CD8-positive, alpha-beta memory T cell (primary cell): Measurements from ENCODE around the gene ARID5A. TPM values are rescaled to one million over a fixed set of nuclear protein-coding genes. Genes with fewer than 3 reads are reported as not detected.

ENCODE experiments used
- CTCF ChIA-PET: fragments of 350-600 bp; sonication (Branson Sonifier 250); formaldehyde crosslinking; loops from one replicate; lab custom pipeline; 2021; ENCODE audit warnings: antibody characterized with exemption; lab: Charles Lee
- POLR2A ChIA-PET: fragments of 350-600 bp; sonication (Branson Sonifier 250); formaldehyde crosslinking; loops from one replicate; lab custom pipeline; 2021; ENCODE audit warnings: antibody characterized with exemption; lab: Charles Lee
- DNase-seq, 5 donors: peaks; one replicate each; pipeline versions ENCODE4 v3.0.0 to v3.0.0-alpha.2; 2020 to 2022; ENCODE audit warnings: mixed read lengths in 1 of 5
- H3K27ac ChIP-seq: one replicate; pipeline ENCODE4 v1.7.0; 2013; ENCODE audit warnings: low read depth, mild to moderate bottlenecking, low read length, moderate library complexity
- H3K27me3 ChIP-seq: 2 replicates; pipeline ENCODE4 v1.7.0; 2013; ENCODE audit warnings: low read length, mild to moderate bottlenecking; ENCODE audit not compliant: insufficient read depth, poor library complexity, severe bottlenecking
- H3K36me3 ChIP-seq: 2 replicates; pipeline ENCODE4 v1.7.0; 2013; ENCODE audit warnings: mild to moderate bottlenecking, low read length, moderate library complexity; ENCODE audit not compliant: insufficient read depth
- H3K4me1 ChIP-seq: 2 replicates; pipeline ENCODE4 v1.7.0; 2013; ENCODE audit warnings: mild to moderate bottlenecking, low read length, moderate library complexity; ENCODE audit not compliant: insufficient read depth
- H3K4me3 ChIP-seq: 2 replicates; pipeline ENCODE4 v1.7.0; 2013; ENCODE audit warnings: mild to moderate bottlenecking, low read length
- H3K9me3 ChIP-seq: 2 replicates; pipeline ENCODE4 v1.7.0; 2013; ENCODE audit warnings: mild to moderate bottlenecking, low read length
- H3K27ac Mint-ChIP-seq, 8 donors: one replicate each; pipeline ENCODE4 v1.8.0; 2020 to 2021; ENCODE audit warnings: mixed read lengths in 8 of 8, mild to moderate bottlenecking in 6 of 8, inconsistent platforms in 3 of 8, moderate library complexity in 3 of 8
- H3K27me3 Mint-ChIP-seq, 2 donors: one replicate each; pipeline ENCODE4 v1.8.0; 2020 to 2021; ENCODE audit warnings: mixed read lengths in 2 of 2, mild to moderate bottlenecking in 1 of 2, moderate library complexity in 1 of 2
- H3K36me3 Mint-ChIP-seq, 3 donors: one replicate each; pipeline ENCODE4 v1.8.0; 2020 to 2021; ENCODE audit warnings: mixed read lengths in 3 of 3, inconsistent platforms in 1 of 3, mild to moderate bottlenecking in 1 of 3
- H3K4me1 Mint-ChIP-seq, 3 donors: one replicate each; pipeline ENCODE4 v1.8.0; 2020 to 2021; ENCODE audit warnings: mixed read lengths in 3 of 3, inconsistent platforms in 1 of 3, mild to moderate bottlenecking in 1 of 3
- H3K4me3 Mint-ChIP-seq, 7 donors: one replicate each; pipeline ENCODE4 v1.8.0; 2020 to 2021; ENCODE audit warnings: mixed read lengths in 7 of 7, mild to moderate bottlenecking in 6 of 7, moderate library complexity in 4 of 7, inconsistent platforms in 2 of 7
- H3K9me3 Mint-ChIP-seq, 5 donors: one replicate each; pipeline ENCODE4 v1.8.0; 2020 to 2022; ENCODE audit warnings: mixed read lengths in 5 of 5, mild to moderate bottlenecking in 3 of 5, moderate library complexity in 2 of 5, inconsistent platforms in 1 of 5
- polyA plus RNA-seq: library from polyadenylated mRNA; unstranded; fragments of 300-500 nt; fragmentation: Illumina TruSeq; gene quantifications from one replicate; pipeline ENCODE4 v1.2.3, GENCODE V29; 2021
- total RNA-seq, 2 experiments: library from RNA; stranded (reverse); gene quantifications; one replicate each; pipeline ENCODE4 v1.2.3, GENCODE V29; 2021

ARID5A gene
- total and polyA plus RNA-seq, 3 experiments from 2014 or later, result 84.0 to 147 (median 146) TPM

DNA sequence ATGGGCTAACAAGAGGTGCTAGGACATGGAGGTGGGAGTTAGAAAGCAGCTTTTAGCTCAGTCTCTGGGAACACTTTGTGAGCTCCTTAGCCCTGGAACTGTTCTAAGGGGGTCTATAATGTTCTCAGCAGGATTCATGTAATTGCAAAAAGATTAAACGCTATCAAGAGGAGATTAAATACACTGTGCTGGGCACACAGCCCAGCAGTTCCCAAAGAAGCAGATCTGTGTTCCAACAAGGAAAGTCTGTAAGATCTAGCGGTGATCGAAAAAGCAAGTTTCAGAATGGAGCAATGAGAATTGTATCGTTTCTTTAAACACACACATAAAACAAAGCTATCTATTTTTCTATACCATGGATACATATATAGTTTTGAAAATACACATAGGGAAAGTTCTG is 2.4 kb upstream of the ARID5A start:
- no peak for DNase-seq
- peaks cover 0 to 15% (median 0%) of the 10 kb centered on the region in 3 donors for H3K36me3 Mint-ChIP-seq
- Histone ChIP-seq H3K4me1 (peaks cover 39% of the 10 kb centered on the region), H3K27me3 (no peaks in the 10 kb centered on the region), H3K9me3 (no peaks in the 10 kb centered on the region), H3K27ac (no peak overlapping the region), H3K36me3 (no peaks in the 10 kb centered on the region), H3K4me3 (no peak overlapping the region)
- peaks cover 34 to 61% (median 39%) of the 10 kb centered on the region in 3 donors for H3K4me1 Mint-ChIP-seq
- peak overlapping the region in 2 of 7 donors; percentile 5 to 63 for H3K4me3 Mint-ChIP-seq
- CTCF ChIA-PET, result interaction anchor here (0.6 to 12.4 kb wide), 5 partner anchors 17 to 570 kb away, joined by 3 to 117 read pairs (median 4); partner anchors contain the start of gene ANKRD39
- H3K27ac Mint-ChIP-seq, result peak overlapping the region in 2 of 8 donors; percentile 48 to 81
- POLR2A ChIA-PET, result no interaction called here
- peaks cover 0 to 2% (median 0%) of the 10 kb centered on the region in 5 donors for H3K9me3 Mint-ChIP-seq
- peaks cover 0 to 10% of the 10 kb centered on the region in 2 donors for H3K27me3 Mint-ChIP-seq

GRCh38 chr2:96534701-96535181 is 1.8 kb upstream of the ARID5A start:
- no peaks in the 10 kb centered on the region for H3K36me3 ChIP-seq
- H3K4me3 ChIP-seq, result no peak overlapping the region
- Mint-ChIP-seq H3K4me3 (peak overlapping the region in 2 of 7 donors; percentile 12 to 63), H3K4me1 (peaks cover 40 to 62% (median 40%) of the 10 kb centered on the region in 3 donors), H3K27ac (peak overlapping the region in 5 of 8 donors; percentile 33 to 81 (median 48)), H3K9me3 (peaks cover 0 to 2% (median 0%) of the 10 kb centered on the region in 5 donors), H3K36me3 (peaks cover 0 to 21% (median 0%) of the 10 kb centered on the region in 3 donors), H3K27me3 (peaks cover 0 to 10% of the 10 kb centered on the region in 2 donors)
- no peak for DNase-seq
- no peaks in the 10 kb centered on the region for H3K9me3 ChIP-seq
- ChIA-PET CTCF (interaction anchor here (0.6 to 12.4 kb wide), 3 partner anchors 16 to 569 kb away, joined by 3 to 117 read pairs (median 4); no protein-coding TSS in a partner anchor), POLR2A (no interaction called here)
- no peak overlapping the region for H3K27ac ChIP-seq
- no peaks in the 10 kb centered on the region for H3K27me3 ChIP-seq
- H3K4me1 ChIP-seq, result peaks cover 45% of the 10 kb centered on the region

- H3K4me3 Mint-ChIP-seq, result peak overlapping the region in 1 of 7 donors; percentile 66
- H3K4me1 Mint-ChIP-seq, result peaks cover 42 to 62% (median 44%) of the 10 kb centered on the region in 3 donors
- peak overlapping the region in 6 of 8 donors; percentile 63 to 96 (median 85) for H3K27ac Mint-ChIP-seq
- DNase-seq, result no peak
- ChIA-PET POLR2A (interaction anchor here (0.6 to 6.1 kb wide), 5 partner anchors 8 to 317 kb away, joined by 3 to 71 read pairs (median 9); no protein-coding TSS in a partner anchor), CTCF (interaction anchor here (0.6 to 12.4 kb wide), 3 partner anchors 8 to 231 kb away, joined by 3 to 117 read pairs (median 3); no protein-coding TSS in a partner anchor)
- peaks cover 0 to 2% (median 0%) of the 10 kb centered on the region in 5 donors for H3K9me3 Mint-ChIP-seq
- Histone ChIP-seq H3K4me3 (no peak overlapping the region), H3K9me3 (no peaks in the 10 kb centered on the region), H3K27ac (no peak overlapping the region), H3K36me3 (no peaks in the 10 kb centered on the region), H3K27me3 (no peaks in the 10 kb centered on the region), H3K4me1 (peaks cover 51% of the 10 kb centered on the region)
- H3K36me3 Mint-ChIP-seq, result peaks cover 0 to 27% (median 0%) of the 10 kb centered on the region in 3 donors
- peaks cover 0 to 10% of the 10 kb centered on the region in 2 donors for H3K27me3 Mint-ChIP-seq
Measured at GRCh38 chr2:96535331-96535730, 1.2 kb upstream of the ARID5A start.

- Mint-ChIP-seq H3K27me3 (peaks cover 0 to 10% of the 10 kb centered on the region in 2 donors), H3K36me3 (peaks cover 0 to 40% (median 2%) of the 10 kb centered on the region in 3 donors), H3K27ac (peak overlapping the region; percentile 96 to 100 (median 98)), H3K4me1 (peaks cover 40 to 60% (median 43%) of the 10 kb centered on the region in 3 donors), H3K4me3 (peak overlapping the region; percentile 86 to 98 (median 97)), H3K9me3 (peaks cover 0 to 2% (median 0%) of the 10 kb centered on the region in 5 donors)
- no peaks in the 10 kb centered on the region for H3K27me3 ChIP-seq
- peak overlapping the region; percentile 99 for H3K4me3 ChIP-seq
- ChIA-PET POLR2A (interaction anchor here (0.7 to 6.1 kb wide), 17 partner anchors 10 to 392 kb away, joined by 3 to 71 read pairs (median 4); partner anchors contain the start of genes DUSP2 and STARD7), CTCF (interaction anchor here (0.6 to 6.3 kb wide), 6 partner anchors 10 to 1911 kb away, joined by 3 to 71 read pairs (median 12); no protein-coding TSS in a partner anchor)
- peak overlapping the region; percentile 92 for H3K27ac ChIP-seq
- H3K9me3 ChIP-seq, result no peaks in the 10 kb centered on the region
- H3K4me1 ChIP-seq, result peaks cover 40% of the 10 kb centered on the region
- H3K36me3 ChIP-seq, result peaks cover 2% of the 10 kb centered on the region
- DNase-seq, result peak; percentile 88 to 96 (median 92)
Measured at GRCh38 chr2:96537066-96537733, 648 bp downstream of the ARID5A start.

GRCh38 chr2:96537734-96538486 is 1.4 kb downstream of the ARID5A start:
- CTCF ChIA-PET, result interaction anchor here (1.2 to 6.3 kb wide), 8 partner anchors 10 to 263 kb away, joined by 4 to 71 read pairs (median 11); no protein-coding TSS in a partner anchor
- POLR2A ChIA-PET, result interaction anchor here (0.7 to 6.1 kb wide), 14 partner anchors 10 to 393 kb away, joined by 3 to 71 read pairs (median 5); partner anchors contain the start of genes ANKRD39 and DUSP2
- Mint-ChIP-seq H3K27ac (peak overlapping the region; percentile 96 to 100 (median 98)), H3K4me3 (peak overlapping the region; percentile 86 to 98 (median 97)), H3K36me3 (peaks cover 0 to 47% (median 2%) of the 10 kb centered on the region in 3 donors), H3K4me1 (peaks cover 39 to 61% (median 45%) of the 10 kb centered on the region in 3 donors), H3K9me3 (peaks cover 0 to 2% (median 0%) of the 10 kb centered on the region in 5 donors), H3K27me3 (peaks cover 0 to 10% of the 10 kb centered on the region in 2 donors)
- Histone ChIP-seq H3K9me3 (no peaks in the 10 kb centered on the region), H3K4me1 (peaks cover 41% of the 10 kb centered on the region), H3K36me3 (peaks cover 5% of the 10 kb centered on the region), H3K27ac (peak overlapping the region; percentile 92), H3K27me3 (no peaks in the 10 kb centered on the region), H3K4me3 (peak overlapping the region; percentile 99)
- peak; percentile 43 to 83 (median 75) for DNase-seq

DNA sequence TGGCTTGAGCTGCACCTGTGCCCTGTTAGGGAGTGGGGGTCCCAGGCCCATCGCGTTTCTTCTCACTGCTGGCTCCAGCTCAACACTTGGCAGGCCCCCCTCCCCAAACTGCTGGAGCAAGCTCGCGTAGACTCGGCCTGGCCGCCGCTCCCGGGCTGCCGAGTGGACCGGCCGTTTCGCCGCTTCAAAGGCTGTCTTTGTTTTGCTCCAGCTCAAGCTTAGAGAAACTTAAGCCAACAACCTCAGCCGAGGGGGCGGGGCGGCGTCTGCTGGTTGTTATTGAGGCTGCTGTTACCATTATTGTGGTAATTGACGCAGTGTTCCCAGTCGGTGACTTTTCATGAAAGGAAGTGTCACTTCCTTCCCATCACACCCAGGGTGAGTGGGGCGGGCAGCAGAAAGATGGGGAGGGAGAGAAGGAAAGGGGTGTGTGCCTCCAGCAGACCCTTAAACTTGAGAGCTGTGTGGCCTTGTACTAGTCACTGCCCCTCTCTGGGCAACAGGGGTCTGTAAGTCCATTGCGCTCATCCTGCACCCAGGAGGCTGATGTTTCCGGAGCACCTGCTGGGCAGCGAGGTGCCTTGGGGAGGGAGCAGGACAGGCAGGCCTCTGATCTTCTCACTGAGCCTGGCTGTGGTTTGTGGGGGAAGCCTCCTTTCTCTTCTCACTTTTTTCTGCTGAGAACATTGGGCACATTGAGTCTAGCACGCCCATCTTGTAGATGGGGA is 2.1 kb downstream of the ARID5A start:
- CTCF ChIA-PET, result interaction anchor here (1.2 to 6.3 kb wide), 8 partner anchors 9 to 262 kb away, joined by 4 to 71 read pairs (median 11); no protein-coding TSS in a partner anchor
- H3K27ac ChIP-seq, result peak overlapping the region; percentile 92
- DNase-seq, result peak; percentile 83 to 96 (median 93)
- H3K36me3 Mint-ChIP-seq, result peaks cover 0 to 54% (median 6%) of the 10 kb centered on the region in 3 donors
- no peaks in the 10 kb centered on the region for H3K27me3 ChIP-seq
- H3K4me1 Mint-ChIP-seq, result peaks cover 46 to 68% (median 51%) of the 10 kb centered on the region in 3 donors
- H3K9me3 ChIP-seq, result no peaks in the 10 kb centered on the region
- H3K4me3 ChIP-seq, result peak overlapping the region; percentile 99
- H3K27ac Mint-ChIP-seq, result peak overlapping the region; percentile 96 to 100 (median 98)
- peaks cover 0 to 2% (median 0%) of the 10 kb centered on the region in 5 donors for H3K9me3 Mint-ChIP-seq
- H3K4me1 ChIP-seq, result peaks cover 48% of the 10 kb centered on the region
- peak overlapping the region; percentile 86 to 98 (median 97) for H3K4me3 Mint-ChIP-seq
- H3K36me3 ChIP-seq, result peaks cover 5% of the 10 kb centered on the region
- POLR2A ChIA-PET, result interaction anchor here (0.6 to 6.1 kb wide), 17 partner anchors 9 to 392 kb away, joined by 3 to 71 read pairs (median 4); partner anchors contain the start of genes ANKRD39 and STARD7
- peaks cover 0 to 10% of the 10 kb centered on the region in 2 donors for H3K27me3 Mint-ChIP-seq
